Measurements from ENCODE around the gene LDLR.
"Not testable (repeated sequence)": the region's sequence is repeated elsewhere in the genome, so short reads cannot be mapped to it uniquely, and the experiment has no call there.

The LDLR gene

DNA sequence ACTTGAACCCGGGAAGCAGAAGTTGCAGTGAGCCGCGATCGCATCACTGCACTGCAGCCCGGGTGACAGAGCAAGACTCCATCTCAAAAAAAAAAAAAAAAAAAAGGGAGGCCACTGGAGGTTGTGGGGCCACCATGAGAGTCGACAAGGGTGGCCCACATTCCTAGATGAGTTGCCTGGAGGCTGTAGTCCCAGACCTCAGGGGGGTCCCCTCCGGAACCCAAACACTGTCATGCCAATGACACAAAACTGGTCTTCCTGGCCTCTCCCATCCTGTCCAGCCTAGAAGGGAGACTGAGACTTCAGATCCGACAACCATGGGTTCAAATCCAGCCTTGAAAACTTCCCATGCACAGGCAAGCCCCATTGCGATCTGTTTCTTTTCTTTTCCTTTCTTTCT is 51.6 kb downstream of the LDLR start:
- no peak for DNase-seq (ENCODE audit: low read depth in 2 of 2)

DNA sequence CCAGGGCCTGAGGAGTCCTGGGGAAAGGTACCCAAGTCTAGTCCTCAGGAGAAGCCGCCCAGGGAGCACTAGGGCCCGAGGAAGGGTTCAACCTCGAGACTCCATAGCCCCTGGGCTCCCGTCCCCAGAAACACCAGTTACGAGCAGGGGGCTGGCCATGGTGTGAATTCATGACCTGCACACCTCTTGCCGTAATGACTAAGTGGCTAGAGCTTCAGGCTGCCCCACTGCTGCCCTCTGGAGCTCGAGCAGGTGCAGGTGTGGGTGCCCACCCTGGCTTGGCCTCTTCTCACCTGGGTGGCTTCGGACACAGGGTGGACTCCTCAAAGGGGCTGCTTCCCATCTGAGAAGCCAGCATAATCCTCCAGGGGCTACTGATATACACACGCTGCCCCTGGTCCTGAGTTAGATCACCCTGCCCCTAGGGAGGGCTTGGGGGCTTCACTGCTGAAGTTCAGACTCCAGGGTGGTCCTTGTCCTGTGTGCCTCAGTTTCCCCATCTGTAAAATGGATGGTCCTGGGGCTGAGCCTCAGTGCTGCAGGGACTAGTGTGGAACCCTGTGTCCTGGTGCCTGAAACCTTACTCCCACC is 52.8 kb downstream of the LDLR start:
- DNase-seq (ENCODE audit: low read depth in 2 of 2) = no peak

DNA sequence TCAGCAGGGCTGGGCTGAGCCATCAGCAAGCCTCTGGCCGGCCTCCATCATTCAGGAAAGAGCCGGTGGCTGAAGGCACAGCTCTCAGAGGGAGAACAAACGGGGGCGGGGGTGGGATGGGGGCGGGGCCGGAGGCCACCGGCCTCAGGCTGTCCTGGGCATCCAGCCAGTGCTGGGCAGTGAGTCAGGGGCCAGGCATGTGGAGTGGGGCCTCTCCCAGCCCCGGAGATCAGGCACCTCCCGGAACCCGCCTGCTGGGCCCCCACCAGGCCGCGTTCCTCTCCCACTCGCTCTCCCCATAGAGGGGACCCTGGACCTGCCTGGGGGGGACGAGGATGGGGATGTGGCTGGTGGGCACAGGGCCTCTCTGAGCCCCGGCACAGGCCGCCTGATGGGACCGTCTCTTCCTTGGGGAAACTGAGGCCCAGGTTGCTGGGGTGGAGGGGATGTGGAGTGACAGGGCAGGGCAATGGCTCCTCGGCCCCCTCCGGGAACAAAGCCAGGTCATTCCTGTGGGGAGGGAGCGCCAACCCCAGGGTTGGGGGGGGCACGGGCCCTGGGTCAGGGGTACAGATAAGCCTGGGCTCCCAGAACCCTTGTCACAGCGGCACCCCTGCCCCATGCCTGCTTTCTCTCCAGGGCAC is 53.4 kb downstream of the LDLR start:
- DNase-seq (ENCODE audit: low read depth in 2 of 2) = peak; percentile 81 to 87

DNA sequence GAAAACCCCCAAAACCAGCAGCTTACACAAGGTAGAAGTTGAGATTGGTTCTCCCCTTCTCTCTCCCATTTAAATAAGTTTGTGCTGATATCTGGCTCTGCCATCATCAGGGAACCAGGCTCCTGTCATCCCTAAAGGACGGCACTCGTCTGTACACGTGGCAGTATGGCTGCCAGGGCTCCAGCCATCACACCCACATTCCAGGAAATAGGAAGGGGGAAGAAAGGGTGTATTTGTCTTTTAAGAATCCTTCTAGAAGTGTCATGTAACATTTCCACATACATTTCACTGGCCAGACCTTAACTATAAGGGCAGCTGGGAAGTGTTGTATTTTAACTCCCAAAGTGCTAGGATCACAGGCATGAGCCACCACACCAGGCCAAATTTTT is 56.3 kb downstream of the LDLR start:
- no peak for DNase-seq (ENCODE audit: low read depth in 2 of 2)

DNA sequence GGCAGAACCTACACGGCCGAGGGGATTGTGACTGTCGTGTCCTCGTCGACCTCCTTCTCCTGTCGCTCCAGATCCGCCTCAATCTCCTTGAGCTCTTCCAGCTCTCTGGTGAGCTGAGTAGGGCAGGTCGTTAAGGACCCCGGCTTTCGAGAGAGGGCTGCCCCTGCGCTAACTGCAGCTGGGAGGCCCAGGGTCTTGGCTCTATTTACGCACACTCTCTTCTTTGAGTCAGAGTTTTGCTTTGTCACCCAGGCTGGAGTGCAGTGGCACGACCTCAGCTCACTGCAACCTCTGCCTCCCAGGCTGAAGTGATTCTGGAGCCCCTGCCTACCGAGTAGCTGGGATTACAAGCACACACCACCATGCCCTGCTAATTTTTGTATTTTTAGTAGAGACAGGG is 58.7 kb downstream of the LDLR start:
- DNase-seq (ENCODE audit: low read depth in 2 of 2) = no peak

DNA sequence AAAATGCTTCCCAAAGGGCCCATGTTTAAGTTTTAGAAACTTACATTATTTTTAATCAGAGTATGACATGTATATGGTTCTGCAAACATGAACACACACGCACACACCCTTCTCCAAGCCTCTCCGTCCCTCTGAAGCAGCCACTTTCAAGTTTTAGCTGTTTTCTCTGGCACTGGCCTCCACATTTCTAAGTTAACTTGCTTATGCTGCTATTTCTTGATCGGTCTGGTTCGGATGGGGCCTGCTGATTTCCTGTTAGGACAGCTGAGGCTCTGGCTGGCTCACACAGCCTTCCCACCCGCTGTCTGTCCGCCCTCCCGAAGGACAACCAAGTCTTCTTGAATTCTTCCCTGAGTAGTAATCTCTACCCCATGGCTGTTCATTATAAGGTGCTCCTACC is 61.9 kb downstream of the LDLR start:
- no peak for DNase-seq (ENCODE audit: low read depth in 2 of 2)

DNA sequence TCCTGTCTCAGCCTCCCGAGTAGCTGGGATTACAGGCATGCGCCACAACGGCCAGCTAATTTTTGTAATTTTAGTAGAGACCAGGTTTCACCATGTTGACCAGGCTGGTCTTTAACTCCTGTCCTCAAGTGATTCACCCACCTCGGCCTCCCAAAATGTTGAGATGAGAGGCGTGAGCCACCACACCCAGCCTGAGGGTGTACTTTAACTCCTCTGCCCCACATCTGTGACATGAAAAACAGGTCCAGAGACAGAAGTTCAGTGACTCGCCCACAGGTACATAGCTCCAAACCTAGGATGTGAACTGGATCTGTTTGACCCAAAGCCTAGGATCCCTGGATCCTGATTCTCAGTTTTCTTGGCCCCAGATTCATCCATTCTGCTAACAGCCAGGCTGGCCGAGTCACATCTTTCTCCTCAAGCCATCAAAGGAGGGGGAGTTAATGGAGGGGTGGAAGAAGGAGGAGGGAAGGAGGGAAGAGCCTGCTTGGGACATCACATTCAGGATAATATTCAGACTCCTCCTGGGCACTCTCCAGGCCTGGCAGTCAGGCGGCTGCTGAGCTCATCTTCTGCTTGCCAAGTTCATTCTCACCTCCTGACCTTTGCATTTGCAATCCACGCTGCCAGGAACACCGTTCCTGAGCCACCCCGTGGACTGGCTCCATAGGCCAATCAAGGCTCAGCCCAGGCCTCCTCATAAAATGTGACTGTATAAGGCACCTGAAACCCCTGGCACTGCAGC is 63.2 kb downstream of the LDLR start:
- DNase-seq (ENCODE audit: low read depth in 2 of 2) = no peak

DNA sequence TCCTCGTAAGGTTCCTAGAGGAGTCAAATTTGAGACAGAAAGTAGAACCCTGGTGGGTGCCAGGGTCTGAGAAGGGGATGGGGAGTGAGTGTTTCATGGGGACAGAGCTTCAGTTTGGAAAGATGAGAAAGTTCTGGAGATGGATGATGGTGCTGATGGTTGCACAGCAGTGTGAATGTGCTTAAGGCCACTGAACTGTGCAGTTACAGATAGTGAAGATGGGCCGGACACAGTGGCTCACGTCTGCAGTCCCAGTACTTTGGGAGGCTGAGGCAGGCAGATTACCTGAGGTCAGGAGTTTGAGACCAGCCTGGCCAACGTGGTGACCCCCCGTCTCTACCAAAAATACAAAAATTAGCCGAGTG is 65.4 kb downstream of the LDLR start:
- no peak for DNase-seq (ENCODE audit: low read depth in 2 of 2)

DNA sequence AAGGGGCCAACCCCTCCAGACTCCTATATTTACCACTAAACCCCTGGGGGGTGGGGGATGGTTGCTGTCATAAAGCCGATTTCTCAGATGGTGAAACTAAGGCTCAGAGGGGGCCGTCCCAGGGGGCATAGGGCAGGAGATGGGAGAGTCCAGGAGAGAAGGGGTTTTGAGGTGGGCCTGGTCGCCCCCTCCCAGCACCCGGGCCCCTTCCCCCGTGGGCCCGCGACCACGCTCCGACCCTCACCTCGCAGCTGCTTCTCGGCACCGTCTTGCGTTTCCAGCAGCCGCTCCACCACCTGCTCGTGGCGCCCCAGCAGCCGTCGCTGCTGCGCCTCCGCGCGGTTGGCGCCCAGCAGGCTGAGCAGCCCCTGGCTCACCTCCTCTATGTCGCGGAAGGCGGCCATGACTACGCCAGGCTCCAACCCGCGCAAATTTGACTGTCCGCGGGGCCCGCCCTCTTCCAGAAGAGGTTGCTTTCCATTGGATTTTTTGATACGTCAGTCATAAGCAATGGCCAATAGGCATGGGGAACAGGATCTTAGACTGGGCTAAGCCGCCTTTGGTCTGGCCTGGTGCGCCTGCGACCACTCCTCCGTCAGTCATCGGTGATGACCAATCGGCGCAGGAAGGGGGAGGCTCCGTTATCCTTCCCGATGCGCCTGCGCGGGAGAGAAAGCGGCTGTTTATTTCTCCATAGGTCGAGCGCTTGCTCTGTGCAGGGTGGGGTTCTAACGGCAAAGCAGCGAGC is 66.3 kb downstream of the LDLR start, which contains the start of gene SPC24:
TSS of gene SPC24 (minus strand) at position 410 of the 748 bp plus-strand sequence. CDS start at position 404, 6 bp downstream.
- DNase-seq (ENCODE audit: low read depth in 2 of 2) = peak; percentile 97

DNA sequence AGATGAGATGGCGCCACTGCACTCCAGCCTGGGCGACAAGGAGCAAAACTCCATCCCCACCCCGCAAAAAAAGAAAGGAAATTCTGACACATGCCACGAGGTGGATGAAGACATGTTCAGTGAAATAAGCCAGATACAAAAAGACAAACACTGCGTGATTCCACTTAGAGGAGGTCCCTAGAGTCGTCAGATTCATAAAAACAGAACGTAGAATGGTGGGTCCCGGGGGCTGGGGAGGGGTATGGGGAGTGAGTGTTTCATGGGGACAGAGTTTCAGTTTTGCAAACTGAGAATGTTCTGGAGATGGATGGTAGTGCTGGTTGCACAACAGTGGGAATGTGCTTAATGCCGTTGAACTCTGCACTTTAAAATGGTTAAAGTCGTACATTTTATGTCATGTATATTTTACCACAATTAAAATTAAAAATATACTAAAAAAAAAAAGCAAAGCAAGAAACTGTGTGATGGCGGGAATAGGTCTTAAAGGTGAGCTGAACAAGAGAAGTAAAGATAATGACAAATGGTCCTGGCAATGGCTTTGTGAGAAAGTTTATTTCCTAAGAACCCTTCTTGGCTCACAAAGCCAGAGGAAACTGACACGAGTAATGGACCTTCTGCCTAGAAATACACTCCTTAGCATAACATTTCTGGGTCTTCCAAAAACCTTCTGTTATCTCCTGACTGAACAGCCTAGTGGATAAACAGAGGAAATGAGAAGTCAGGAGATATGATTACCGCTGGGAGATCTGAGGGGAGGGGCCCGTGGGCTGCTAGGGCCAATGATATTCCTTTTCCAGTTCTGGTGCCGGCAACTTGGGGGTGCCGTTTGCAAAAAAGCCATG is 70.6 kb downstream of the LDLR start:
- DNase-seq (ENCODE audit: low read depth in 2 of 2) = no peak

DNA sequence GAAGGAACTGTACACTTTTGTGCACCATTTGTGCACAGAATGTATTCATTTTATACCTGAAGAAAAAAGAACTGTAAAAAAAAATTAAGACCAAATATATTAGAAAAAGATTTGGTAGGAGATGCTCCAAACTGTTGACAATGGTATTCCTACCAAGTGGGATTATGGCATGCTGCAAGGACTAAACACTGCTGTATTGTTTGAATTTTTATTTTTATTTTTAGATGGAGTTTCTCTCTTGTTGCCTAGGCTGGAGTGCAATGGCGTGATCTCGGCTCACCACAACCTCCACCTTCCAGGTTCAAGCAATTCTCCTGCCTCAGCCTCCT is 71.1 kb downstream of the LDLR start:
- DNase-seq (ENCODE audit: low read depth in 2 of 2) = not testable (repeated sequence)

DNA sequence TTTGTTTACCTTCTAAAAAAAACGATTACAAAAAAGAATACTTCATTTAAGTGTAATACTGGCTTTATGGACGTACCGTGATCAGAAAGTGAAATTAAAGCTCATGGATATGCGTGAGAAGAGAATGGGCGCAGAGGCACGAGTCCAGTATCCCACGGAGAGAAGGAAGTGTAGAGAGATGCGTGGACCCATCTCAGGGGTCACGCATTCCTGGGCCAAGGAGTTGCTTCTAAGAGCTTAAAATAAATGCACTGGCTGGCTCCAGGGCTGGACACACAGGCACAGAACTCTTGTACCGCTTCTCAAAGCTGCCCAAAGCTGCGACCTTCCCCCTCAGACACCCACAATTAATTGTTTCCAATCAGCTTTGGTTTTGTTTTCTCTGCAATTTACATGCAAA is 75.0 kb downstream of the LDLR start:
- no peak for DNase-seq (ENCODE audit: low read depth in 2 of 2)

DNA sequence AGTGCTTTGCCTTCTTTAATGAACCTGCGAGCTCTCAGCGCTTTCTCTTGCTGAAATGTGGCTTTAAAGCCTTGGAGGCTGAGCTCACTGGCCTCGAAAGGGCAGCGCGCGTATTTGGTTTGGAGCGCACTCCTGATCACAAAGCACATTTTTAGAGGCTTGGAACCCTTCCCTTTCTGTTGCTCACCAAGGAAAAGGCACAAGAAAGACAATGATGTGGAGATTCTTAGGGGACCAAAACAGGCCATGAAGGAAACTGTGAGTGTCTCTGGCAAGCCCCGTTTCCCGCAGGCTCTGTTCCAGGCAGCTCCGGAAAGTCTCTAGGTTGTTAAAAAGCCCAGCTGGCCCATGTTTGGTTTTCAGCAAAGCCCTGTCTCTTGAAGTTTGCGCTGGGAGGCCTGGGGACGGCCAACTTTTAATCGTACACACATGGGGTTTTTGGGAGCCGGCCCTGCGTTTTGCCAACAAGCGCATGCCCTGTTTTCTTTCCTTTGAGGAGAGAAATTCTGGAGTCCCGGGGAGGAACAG is 75.7 kb downstream of the LDLR start:
- peak; percentile 62 to 69 for DNase-seq (ENCODE audit: low read depth in 2 of 2)

DNA sequence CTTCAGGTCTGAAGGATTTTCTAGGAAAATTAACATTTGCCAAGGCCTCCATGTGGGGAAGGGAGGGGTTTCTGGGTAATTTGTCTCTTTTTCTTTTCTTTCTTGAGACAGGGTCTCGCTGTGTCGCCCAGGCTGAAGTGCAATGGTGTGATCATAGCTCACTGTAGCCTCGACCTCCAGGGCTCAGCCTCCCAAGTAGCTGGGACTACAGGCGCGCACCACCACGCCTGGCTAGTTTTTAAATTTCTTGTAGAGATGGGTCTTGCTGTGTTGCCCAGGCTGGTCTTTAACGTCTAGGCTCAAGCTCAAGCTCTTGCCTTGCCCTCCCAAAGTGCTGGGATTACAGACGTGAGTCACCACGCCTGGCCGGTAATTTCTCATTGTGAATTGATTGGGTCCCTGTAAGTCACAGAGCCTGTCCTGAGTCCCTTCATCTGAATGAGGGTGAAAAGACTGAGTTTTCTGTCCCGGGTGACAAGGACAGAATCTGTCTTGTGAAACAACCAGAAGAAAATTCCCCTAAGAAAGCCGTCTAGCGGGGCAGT is 76.3 kb downstream of the LDLR start:
- no peak for DNase-seq (ENCODE audit: low read depth in 2 of 2)

DNA sequence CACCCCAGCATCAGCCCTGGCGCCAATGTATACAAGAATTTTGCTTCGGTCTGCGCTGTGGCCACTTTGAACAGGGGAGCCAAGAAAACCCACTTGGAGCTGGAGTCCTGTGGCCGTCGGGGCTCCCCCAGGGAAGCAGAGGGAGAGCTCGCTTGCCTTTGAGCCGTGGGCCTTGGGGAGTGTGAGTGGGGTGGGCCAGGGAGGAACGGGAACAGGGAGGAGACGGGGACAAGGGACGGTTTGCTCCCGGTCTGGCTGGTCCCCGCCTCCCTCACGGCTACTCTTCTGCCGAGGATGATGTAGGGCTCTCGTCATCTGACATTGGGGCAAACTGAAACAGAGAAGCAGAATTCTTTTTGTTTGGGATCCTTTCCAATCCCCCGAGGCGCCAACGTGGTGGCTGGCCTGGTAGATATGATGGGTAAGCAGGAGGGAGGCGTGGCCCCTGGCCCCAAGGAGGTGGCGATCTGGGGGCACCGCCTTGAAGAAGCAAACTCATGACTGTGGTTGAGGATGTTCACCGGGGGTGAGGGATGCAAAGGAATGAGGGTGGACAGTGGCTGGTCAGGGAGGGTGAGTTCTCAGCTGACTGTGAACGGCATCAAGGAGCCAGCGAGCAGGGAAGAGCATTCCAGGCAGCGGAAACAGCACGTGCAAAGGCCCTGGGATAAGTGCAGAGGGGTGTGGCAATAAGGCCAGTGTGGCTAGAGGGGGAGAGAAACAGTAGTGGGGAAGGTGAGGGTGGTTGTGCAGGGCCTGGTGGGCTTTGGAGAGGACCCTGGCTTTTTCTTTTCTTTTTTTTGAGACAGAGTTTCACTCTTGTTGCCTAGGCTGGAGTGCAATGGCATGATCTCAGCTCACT is 77.2 kb downstream of the LDLR start:
- no peak for DNase-seq (ENCODE audit: low read depth in 2 of 2)

DNA sequence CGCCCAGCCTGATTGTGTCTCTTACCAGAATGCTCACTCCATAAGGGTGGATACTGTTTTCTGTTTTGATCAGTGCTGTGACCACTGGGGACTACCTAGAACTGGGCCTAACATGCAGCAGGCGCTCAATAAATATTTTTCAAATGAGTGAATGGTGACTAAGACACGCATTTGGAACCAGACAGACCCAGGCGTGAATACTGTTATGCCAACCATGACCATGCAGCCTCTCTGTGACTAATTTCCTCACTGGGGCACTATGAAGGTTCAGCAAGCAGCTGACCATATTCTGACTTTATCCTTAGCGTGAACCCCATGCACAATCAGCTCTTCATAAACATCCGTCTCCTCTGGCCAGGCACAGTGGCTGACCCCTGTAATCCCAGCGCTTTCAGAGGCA is 79.3 kb downstream of the LDLR start:
- peak in 1 of 2 experiments; percentile 25 for DNase-seq (ENCODE audit: low read depth in 2 of 2)

DNA sequence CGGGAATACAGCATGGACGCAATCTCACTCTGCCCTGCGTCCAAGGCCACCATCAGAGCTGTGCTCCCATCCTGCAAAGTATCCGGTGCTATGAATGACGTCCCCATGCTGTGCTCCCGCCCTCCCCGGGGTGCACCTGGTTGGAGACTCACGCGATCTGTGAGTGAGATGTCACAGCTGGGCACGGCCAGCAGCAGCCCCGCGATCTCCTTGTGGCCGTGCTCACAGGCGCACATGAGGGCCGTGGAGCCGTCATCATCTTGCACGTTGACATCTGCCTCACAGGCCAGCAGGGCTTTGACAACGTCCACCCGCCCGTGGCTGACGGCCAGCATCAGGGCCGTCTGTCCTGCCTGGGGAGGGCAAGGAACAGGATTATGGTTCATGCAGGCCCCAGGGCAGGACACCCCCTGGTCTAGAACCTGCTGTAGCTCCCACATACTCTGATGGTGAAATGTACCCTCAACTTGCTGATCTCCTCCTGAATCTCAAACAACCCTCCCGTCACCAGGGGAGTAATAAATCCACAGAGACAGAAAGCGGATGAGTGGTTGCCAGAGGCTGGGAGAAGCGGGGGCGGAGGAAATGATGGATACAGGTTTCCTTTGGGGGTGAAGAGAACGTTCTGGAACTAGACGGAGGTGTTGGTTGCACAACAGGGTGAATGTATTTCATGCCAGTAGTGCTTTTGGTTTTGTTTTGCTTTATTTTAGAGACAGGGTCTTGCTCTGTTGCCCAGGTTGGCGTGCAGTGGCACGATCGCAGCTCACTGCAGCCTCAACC is 80.8 kb downstream of the LDLR start:
- no peak for DNase-seq (ENCODE audit: low read depth in 2 of 2)

DNA sequence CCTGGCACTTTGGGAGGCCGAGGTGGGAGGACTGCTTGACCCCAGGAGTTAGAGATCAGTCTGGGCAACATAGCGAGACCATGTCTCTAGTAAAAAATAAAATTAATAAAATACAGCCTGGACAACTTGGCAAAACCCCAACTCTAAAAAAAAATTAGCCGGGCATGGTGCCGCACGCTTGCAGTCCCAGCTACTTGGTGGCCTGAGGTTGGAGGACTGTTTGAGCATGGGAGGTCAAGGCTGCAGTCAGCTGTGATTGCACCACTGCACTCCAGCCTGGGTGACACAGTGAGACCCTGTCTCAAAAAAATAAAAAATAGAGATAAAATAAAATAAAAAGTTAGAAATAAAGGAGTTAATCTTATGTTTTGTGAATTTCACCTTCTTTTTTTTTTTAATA is 81.9 kb downstream of the LDLR start:
- no peak for DNase-seq (ENCODE audit: low read depth in 2 of 2)

DNA sequence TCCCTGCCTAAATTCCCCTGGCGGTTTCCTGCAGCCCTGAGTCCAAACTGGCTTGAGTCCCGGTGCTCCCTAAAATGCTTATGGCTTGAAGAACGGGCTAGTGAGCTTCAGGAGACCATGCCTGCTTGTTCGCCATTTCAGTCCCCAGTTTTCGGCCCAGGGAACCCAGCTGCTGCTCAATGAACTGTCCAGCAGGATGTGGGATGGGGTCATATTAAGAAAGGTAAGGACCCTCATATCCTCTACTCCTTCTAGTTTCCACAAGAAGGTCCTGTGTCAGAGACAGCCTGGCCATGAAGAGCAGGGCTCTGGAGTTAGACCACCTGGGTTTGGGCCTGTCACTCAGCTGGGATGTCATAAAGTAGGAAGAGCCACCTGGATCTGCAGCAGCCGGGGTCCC is 83.3 kb downstream of the LDLR start:
- no peak for DNase-seq (ENCODE audit: low read depth in 2 of 2)

All from fibroblast of skin of left quadriceps (primary cell).